ENCODE data around the gene OR10D3.
"Not testable (repeated sequence)": the region's sequence is repeated elsewhere in the genome, so short reads cannot be mapped to it uniquely, and the experiment has no call there.

OR10D3 gene, protein sequence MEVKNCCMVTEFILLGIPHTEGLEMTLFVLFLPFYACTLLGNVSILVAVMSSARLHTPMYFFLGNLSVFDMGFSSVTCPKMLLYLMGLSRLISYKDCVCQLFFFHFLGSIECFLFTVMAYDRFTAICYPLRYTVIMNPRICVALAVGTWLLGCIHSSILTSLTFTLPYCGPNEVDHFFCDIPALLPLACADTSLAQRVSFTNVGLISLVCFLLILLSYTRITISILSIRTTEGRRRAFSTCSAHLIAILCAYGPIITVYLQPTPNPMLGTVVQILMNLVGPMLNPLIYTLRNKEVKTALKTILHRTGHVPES

DNA sequence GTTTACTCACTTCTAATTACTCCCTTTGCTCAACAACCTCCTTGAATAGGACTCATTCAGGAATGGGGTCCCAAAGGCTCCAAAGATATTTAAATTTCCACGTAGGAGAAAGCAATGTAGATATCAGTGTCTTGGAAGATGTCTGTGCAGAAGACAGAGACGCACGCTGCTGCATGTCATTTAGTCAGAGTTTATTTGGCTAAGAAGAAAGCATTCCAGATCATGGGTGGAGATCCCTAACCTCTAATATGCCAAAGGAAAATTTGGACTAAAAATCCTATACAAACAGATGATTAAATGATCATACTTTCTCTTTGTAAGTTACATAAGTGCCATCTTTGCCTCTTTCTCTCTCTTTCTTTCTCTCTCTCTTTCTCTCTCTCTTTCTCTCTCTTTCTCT, at the start of gene OR10D3:
Gene OR10D3, plus strand, starts transcription at position 278 of the 400 bp plus-strand sequence. CDS start 1,925 bp downstream, outside the sequence.
- DNase-seq = no peak

DNA sequence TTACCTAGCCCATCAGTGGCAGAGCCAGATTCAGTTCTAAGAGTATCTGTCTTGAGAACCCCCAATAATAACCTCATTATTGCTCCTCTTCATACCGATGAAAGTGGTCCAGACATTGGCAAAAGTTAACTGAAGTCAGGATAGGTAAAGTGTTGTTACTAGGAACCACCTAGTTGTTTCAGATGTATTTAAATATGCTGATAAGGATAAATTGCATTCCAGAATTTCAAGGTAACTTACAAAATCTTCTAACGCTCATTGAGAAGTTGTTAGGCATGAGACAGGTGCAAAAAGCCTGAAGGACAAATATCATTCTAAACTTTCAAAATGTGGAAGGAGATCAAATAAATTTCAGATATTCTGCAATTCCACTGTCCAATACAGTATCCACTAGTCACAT, 40.1 kb upstream of the OR10D3 start:
- no peak for DNase-seq

DNA sequence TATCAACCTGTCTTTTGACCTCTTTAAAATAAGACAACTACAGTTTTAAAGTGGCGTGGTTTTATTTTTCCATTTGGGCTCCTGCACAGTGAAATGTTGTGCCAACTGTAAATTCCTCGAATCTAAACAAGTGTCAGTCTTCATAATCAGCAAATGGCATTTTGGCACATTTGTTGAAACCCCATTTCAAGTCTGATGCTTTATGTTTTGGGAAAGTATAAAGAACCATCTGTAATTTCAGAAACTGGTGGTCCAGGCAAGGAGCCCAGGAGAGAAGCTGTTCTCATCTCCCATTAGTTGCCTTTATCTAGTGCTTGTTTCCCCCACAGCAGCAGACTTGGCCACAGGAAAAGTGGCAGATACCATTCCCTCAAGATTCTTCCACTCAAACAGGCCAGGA, 35.2 kb upstream of the OR10D3 start:
- DNase-seq = no peak

DNA sequence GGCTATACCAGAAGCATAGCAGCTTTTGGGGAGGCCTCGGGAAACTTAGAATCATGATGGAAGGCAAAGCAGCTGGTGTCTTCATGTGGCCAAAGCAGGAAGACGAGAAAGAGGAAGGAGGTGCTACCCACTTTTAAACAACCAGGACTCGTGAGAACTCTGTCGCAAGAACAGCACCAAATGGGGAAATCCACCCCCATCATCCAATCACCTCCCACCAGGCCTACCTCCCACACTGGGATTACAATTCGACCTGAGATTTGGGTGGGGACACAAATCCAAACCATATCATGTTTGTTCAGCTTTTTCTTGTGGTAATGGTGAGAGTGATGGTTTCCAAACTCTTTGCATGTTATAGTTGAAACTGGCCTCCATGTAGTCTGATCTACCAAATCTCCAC, 32.5 kb upstream of the OR10D3 start:
- DNase-seq = no peak

DNA sequence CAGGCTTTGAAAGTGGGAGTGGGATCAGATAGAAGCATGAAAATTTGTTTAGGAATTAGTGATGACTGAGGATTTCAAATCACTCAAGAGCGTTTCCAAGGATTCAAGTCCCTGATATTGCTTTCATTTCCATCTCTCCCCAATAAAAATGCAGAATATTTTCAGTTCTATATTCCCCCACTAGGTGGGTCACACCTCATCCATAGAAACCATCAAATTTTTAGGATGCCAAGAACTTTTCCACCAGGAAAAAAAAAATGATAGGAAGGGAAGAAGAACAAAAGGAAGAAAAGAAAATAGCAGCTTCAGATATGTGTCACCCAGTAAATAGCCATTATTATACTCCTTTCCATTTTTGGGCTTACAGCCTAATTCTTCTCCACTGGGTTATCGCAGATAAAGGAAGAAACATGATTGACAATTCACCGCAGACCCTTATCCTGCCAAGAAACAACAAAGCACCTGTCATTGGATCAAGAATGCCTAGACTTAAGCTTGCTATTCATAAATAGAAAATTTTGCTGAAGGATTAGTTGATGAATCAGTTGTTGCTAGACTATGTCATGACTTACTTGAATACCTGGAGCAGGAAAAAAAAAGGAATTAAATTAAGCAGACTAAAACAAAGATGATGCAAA, 30.3 kb upstream of the OR10D3 start:
- DNase-seq = no peak

DNA sequence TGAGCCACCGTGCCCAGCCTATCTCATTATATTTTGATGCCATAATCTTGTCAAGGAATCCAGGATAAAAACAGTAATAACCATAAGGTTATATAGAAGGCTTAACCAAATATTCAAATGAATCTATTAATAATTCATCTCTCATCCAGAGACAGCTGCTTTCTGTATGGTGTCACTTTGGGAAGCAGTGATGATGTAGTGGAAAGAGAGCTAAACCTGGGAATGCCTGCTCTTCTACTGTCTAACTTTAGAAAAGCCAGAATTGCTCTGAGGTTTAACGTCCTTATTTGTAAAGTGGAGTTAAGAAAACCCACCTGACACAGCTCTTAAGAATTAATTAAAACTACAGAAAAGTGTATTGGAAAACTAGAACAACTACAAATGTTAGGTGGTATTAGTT, 29.3 kb upstream of the OR10D3 start:
- no peak for DNase-seq

DNA sequence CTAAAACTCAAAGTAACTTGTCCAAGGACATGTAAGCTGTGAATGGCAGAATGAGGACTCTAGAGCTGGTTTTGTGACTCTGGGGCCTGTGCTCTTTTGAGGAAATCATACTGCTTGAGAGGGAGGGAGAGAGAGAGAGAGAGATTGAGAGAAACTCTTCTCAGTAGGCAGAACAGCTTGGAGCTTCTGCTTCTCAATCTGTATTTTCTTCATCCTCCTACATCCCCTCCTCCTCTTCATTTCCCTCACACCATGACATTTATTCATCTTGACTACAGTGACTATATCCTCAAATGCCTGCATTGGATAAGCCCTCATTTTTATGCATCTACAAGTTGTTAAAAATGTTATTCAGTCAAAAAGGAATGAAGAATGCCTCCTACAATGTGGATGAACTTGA, 23.7 kb upstream of the OR10D3 start:
- no peak for DNase-seq

DNA sequence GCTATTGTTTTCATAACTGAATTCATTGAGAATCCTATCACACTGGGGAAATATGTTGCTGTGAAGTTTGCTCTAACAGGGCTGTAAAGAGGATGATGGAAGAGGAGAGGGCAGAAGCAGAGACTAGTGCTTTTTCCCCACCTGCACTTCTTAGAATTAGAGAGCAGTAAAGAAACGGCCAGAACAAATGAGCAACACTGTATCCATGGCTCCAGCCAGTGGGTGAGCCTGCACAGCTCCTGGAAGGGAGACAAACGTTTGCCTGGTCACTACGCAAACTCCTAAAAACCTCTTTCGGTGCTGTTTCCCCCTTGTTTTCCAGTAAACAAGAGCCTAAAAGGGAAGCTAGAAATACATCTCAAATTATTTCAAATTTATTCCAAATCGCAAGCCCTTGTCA, 22.2 kb upstream of the OR10D3 start:
- no peak for DNase-seq

DNA sequence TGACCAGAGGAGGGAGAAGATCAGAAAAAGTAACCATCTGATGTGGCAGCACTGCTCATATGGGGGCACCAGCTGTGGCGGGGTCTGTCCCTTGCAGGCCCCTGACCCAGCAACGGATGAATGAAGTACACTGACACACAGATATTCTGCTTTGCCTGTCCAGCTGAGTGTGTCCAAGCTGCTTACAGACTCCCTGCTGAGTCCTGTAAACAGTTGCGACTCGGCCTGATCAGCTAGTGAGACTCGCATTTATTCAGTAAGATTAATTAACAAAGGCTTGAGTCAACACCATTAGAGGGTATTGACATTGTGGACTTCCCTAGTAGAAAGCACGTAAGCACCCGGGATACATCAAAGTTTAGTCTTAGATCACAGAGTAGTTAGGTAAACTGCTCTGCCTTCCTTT, 15.3 kb upstream of the OR10D3 start:
- DNase-seq = no peak

DNA sequence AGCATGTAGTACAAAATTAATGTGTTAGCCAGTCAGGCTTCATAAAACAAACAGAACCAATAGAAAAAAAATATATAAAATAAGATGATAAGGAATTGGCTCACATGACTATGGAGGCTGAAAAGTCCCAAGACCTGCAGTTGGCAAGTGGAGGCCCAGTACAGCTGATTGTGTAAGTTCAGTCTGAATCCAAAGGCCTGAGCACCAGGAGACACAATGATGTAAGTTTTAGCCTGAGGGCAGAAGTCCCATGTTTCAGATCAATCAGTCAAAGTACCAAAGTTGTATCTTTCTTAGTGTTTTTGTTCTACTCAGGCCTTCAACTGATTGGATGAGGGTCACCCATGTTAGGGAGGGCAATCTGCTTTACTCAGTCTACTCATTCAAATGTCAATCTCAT, 14.3 kb upstream of the OR10D3 start:
- DNase-seq = no peak

DNA sequence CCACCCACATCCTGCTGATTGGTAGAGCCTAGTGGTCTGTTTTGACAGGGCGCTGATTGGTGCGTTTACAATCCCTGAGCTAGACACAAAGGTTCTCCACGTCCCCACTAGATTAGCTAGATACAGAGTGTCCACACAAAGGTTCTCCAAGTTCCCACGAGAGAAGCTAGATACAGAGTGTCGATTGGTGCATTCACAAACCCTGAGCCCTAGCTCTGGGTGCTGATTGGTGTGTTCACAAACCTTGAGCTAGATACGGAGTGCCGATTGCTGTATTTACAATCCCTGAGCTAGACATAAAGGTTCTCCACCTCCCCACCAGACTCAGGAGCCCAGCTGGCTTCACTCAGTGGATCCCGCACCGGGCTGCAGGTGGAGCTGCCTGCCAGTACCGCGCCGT, 12.8 kb upstream of the OR10D3 start:
- not testable (repeated sequence) for DNase-seq

DNA sequence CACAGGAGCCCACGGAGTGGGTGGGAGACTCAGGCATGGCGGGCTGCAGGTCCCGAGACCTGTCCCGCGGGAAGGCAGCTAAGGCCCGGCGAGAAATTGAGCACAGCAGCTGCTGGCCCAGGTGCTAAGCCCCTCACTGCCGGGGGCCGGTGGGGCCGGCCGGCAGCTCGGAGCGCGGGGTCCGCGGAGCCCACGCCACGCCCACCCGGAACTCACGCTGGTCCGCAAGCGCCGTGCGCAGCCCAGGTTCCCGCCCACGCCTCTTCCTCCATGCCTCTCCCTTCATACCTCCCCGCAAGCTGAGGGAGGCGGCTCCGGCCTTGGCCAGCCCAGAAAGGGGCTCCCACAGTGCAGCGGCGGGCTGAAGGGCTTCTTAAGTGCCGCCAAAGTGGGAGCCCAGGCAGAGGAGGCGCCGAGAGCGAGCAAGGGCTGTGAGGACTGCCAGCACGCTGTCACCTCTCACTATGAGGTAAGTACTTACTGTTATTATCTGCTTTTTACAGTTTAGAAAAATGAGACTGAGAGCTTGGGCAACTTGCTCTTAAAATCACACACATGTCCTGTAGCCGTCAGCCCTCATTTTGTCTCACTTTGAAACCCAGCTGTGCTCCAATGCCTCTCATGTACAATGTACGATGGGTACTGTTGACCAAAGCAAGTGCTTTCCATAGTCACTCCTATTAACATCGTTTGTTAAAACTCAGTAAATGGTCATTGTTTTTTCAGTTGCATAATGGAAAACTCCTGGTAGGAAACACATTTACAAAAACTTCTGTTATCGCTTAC, 12.2 kb upstream of the OR10D3 start:
- DNase-seq = no peak

DNA sequence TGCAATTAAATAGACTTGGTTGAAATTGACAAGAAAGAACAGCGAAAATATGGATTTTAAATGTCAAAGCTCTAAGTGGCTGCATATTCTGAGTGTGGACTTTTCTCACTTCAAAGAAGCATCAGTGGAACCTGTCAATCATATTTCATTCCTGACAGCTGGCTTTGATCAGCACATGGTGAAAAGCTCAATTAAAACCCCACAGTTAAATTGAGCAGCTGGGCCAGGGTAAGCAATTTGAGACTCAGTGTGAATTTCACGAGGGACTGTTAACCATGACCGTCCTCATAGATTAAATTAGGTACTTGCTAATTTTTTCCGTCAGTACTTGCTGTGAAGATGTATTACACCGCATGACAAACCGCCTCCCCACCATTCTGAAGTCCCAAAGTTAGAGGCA, 11.0 kb upstream of the OR10D3 start:
- DNase-seq = no peak

DNA sequence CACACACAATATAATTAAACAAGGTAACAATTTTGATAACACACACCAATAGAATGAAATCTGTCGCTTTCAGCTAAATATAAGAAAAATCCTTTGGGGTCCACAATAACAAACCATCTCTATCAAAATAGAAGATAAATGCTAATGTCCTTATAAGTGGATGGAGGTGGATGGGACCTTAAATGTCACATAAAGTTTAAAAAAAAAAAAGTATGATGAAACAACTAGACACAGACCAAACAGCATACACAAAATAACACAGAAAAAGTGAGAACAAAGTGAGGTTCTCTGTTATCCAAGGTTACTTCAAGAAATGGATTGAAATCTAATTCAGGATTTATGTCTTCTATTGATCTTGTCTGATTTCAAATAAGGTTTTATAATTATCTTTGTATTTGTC, 10.5 kb upstream of the OR10D3 start:
- no peak for DNase-seq

DNA sequence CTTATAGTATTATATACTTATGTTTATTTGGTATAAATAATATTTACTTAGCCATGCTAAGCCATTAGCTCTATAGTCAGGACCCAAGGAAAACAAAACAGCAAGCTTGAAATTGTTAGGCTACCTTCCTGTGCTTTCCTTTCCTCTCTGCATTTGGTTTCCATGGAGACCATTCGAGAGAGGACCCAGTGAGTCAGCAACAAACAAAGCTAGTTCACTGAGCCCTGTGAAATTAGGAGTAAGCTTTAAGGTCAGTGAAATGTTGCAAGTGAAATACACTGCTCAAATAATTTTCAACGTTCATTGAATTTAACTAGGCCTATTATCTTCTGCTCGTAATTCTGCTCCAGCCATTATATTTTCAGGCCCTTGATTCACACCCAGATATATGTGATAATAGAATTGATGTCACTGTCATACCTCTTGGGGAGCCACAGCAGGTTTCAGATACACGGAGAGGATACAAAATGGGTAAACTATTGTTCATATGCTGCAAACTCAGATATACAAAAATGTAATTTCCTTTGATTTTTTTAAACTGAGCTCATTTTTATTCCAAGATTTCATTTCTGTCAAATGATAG, 9.1 kb upstream of the OR10D3 start:
- DNase-seq = no peak

DNA sequence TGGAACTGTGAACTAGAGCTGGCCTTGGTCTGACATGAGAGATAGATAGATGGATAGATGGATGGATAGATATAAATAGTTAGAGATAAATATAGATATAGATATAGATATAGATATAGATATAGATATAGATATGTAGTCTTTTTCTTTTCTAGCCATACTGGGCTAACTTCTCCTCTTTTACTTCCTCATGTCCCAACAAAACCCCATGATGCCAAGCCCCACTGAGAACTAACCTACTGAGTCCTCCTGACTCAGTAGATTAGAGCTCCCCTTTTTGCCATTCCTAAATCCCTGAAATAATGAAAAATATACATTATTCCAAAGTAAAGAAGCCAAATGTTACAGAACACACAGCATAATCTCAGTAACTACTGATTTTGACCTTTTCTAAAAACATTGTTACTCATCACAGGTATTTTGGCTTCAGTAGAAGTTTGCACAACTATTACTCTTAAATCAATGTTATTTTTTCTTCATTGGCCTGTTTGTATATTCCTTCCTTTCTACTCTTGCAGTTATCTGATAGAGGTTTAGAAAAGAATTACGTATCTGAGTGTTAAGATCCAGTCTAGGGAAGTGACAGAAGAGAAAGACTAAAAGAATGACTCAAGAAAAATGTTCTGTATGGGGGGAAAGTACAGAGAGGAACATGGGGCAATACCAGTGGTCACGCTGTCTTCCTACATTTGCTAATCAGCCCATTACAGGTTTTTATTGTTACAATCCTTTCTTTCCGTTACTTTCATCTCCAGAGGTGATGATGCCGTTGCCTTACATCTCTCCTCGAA, 6.0 kb upstream of the OR10D3 start:
- no peak for DNase-seq

DNA sequence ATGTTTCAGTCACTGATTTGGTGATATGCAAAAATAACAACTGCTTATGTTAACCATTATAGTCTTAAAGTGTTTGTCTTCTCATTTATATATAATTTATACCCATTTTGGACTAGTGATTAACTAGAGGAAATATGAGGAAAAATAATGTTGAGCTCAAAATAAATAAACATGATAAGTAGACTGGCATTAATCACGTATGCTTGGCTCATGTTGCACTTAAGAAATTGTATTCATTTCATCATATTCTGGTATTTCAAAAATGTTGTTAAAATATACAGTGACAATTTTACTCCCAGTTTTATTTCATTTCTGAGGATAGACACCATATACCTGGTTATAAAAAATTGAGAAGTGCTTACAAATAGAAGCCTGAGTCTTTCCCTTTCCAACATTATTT, 3.8 kb upstream of the OR10D3 start:
- no peak for DNase-seq

DNA sequence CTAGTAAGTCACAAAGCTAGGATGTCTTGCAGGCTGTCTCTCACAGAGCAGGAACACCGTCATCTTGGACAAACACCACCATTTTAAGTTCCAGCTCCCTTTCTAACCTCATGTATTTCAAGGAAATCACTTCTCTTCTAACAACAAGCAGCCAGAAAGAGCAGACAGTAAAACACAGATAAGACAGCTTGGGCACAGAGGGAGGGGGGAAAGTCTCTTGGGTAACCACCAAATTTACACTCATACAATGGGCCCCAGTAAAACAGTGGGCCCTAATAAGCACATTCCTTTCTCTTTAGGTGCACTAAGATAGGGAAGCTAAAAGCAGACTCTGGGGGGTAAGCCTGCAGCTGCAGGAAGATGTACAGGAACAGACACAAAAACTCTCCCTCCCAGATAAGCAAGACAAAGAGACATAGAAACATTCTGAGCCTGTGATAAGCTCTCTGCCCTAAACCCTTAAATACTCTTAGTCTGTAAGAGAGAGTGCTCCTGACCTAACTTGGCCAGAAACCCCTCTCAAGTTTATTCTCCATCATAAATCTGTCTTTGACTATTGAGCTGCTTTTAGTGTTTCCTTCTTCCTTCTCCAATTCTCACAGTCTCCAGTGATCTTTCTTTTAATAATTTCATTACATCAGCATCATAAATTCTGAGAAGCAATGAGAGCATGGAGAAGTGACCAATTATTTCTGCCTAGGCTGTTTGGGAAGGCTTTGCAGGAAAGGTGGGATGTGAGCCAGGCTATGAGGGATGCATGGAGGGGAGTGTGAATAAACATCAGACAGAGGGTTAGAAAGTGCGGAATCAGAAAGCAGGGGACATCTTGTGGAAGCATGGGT, 7.4 kb downstream of the OR10D3 start:
- no peak for DNase-seq

DNA sequence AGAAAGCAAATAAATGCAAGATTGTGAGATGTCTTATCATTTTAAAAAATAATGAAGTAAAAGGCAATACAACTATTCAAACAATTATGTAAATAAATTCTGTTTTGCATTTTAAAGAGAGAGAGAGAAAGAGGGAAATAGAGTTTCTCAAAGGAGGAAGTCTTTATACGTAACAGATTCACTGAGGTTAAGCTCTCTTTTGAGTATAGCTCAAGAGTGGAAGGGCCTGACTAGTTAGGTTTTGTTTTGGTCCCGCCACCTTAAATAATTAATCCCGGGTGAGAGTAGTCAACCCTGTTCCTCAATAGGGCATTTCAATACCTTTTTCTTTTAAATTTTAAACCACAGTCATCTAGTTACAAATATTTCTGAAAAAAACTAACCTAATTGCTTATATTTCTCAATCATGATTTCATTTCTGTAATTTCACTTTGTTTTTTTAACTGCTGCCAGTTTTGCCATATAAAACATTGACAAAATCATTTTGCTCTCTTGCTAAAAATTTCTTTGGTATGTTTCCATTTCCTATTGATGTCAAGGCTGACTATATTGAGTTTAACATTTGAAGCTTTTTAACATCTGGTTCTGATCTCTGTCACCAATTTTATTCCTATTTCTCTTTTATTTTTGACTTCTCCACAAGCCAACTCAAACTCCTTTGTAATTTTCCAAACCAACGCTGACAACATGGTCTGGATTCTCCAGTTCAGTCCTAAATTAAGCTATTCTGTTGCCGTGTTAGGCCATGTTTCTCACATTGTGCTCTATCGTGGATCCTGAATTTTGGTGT, 10.3 kb downstream of the OR10D3 start:
- DNase-seq = no peak

DNA sequence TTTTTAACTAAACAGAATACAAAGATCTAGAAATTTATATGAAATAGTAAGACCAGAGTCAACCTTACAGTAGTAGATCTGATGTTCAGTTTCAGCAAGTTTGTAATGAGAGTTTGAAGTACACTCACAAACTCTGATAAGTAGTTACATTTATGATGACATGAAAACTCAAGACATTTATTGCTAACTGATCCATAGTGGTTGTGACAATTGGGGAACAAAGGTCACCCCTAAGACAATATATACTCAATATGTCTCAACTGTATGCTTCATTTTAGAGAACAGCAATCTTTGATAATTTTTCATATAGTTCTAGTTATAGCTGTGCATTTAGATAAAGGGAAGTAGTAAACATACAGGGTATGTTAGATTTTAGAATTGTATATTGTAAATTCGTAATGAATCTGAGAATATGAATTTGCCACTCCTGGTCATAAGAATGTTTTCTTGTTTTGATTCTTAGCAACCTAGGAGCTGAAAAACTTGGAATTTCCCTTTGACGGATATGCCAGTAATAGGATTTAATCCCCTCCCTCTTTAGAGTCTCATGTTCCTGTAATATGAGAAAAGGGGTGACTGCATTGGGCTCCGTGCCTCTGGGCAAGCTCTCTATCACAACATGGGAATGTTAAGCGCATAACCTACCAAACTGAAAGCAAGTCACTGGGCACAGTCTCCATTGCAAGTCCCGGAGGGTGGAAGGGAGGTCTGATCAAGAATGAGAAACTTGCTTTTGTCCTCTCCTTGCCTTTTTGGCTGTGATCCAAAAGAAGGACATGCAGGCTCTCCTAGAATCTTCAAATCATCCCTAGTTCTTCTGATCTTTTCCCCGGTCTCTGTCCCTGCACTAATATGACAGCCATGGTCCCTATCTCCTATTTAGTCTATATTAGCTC, 11.4 kb downstream of the OR10D3 start:
- no peak for DNase-seq

All from C1 segment of cervical spinal cord (tissue), 14 donors.